ENCODE results near the gene BMP7.

BMP7 gene

DNA sequence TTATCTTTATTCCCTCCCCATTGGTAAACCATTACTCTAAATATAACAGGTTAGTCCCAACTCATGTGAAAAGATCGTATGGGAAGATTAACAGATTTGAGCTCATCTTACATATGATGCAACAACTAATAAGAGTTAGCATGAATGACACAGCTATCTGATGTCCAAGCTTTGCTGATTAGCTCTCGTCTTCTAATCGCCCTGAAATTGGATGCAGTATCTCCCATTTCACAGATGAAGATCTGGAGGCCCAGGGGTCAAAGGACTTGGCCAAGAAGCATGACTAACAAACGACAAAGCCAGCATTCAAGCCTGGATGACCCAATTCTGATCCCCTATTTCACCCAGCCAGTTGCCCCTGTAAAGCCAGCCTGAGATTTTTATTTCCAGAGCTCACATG is 8.4 kb upstream of the BMP7 start:
- Histone ChIP-seq H2AFZ (ENCODE audit: insufficient read depth, low read length, poor library complexity) (no peak overlapping the region), H2BK12ac (ENCODE audit: low read length) (no peak overlapping the region), H3K79me2 (ENCODE audit: control insufficient read depth, insufficient read depth, low read length, poor library complexity) (no peaks in the 10 kb centered on the region), H3K9me3 (ENCODE audit: insufficient read depth, low read depth, low read length) (no peaks in the 10 kb centered on the region), H3K9ac (ENCODE audit: low read length) (no peak overlapping the region), H3K23ac (ENCODE audit: low read length) (no peak overlapping the region), H3K27ac (ENCODE audit: low read depth, low read length) (no peak overlapping the region), H3K4ac (ENCODE audit: low read depth, low read length) (no peak overlapping the region), H3K79me1 (ENCODE audit: low read length) (no peaks in the 10 kb centered on the region), H3K4me3 (ENCODE audit: low read depth, low read length) (no peak overlapping the region), H2BK120ac (ENCODE audit: insufficient read depth, low read length, poor library complexity) (no peak overlapping the region), H3K18ac (ENCODE audit: low read length) (no peak overlapping the region), H4K8ac (ENCODE audit: low read depth, low read length) (no peak overlapping the region), H4K12ac (ENCODE audit: low read depth, low read length) (no peak overlapping the region), H2AK5ac (ENCODE audit: low read length) (no peak overlapping the region), H4K91ac (ENCODE audit: low read depth, low read length) (no peak overlapping the region), H2BK5ac (ENCODE audit: low read depth, low read length, poor library complexity) (no peak overlapping the region), H3K27me3 (ENCODE audit: insufficient read depth, low read length) (no peaks in the 10 kb centered on the region), H3K14ac (ENCODE audit: low read length) (no peak overlapping the region), H3K4me1 (ENCODE audit: control insufficient read depth in 1 of 2, insufficient read depth in 2 of 2, low read length in 2 of 2) (peaks cover 4 to 10% of the 10 kb centered on the region in 2 experiments), H3K36me3 (ENCODE audit: control insufficient read depth in 1 of 2, insufficient read depth in 2 of 2, low read length in 2 of 2) (no peaks in the 10 kb centered on the region), H3K4me2 (ENCODE audit: low read length) (no peak overlapping the region)
- DNase-seq: no peak
- WGBS (ENCODE audit: extremely low coverage, insufficient coverage, insufficient read length): no CpG with 5 or more reads among the region's 4 CpGs

DNA sequence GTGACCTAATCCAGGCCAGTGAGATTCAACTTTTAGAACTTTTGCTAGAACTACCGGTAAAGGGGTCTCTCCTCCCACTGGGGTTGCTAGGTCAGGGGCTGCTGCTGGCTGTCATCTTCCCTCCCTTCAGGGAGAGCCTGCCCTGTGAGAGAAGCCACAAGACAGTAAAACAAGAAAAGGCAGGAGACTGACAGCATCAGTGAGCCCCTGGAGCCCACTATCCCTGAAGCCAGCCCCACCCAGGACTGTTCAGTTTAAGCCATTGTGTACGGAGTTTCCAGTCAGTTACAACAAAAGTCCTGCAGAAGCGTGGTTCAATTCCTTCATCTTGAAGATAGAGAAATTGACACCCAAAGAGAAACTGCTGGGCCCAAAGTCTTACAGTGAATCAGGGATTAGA is 7.9 kb upstream of the BMP7 start:
- no peaks in the 10 kb centered on the region for H3K36me3 ChIP-seq (ENCODE audit: control insufficient read depth in 1 of 2, insufficient read depth in 2 of 2, low read length in 2 of 2)
- H3K18ac ChIP-seq (ENCODE audit: low read length): no peak overlapping the region
- H2BK120ac ChIP-seq (ENCODE audit: insufficient read depth, low read length, poor library complexity): no peak overlapping the region
- peak overlapping the region; percentile 6 for H4K91ac ChIP-seq (ENCODE audit: low read depth, low read length)
- no peak overlapping the region for H4K8ac ChIP-seq (ENCODE audit: low read depth, low read length)
- no peak overlapping the region for H3K27ac ChIP-seq (ENCODE audit: low read depth, low read length)
- no peak for DNase-seq
- H3K4ac ChIP-seq (ENCODE audit: low read depth, low read length): no peak overlapping the region
- no peak overlapping the region for H2AK5ac ChIP-seq (ENCODE audit: low read length)
- no peak overlapping the region for H3K4me3 ChIP-seq (ENCODE audit: low read depth, low read length)
- H3K27me3 ChIP-seq (ENCODE audit: insufficient read depth, low read length): no peaks in the 10 kb centered on the region
- no peak overlapping the region for H3K4me2 ChIP-seq (ENCODE audit: low read length)
- H4K12ac ChIP-seq (ENCODE audit: low read depth, low read length): no peak overlapping the region
- no CpG with 5 or more reads among the region's 3 CpGs for WGBS (ENCODE audit: extremely low coverage, insufficient coverage, insufficient read length)
- no peak overlapping the region for H3K9ac ChIP-seq (ENCODE audit: low read length)
- H2BK12ac ChIP-seq (ENCODE audit: low read length): no peak overlapping the region
- H3K23ac ChIP-seq (ENCODE audit: low read length): no peak overlapping the region
- no peak overlapping the region for H2BK5ac ChIP-seq (ENCODE audit: low read depth, low read length, poor library complexity)
- no peak overlapping the region for H3K14ac ChIP-seq (ENCODE audit: low read length)
- peaks cover 4 to 8% of the 10 kb centered on the region in 2 experiments for H3K4me1 ChIP-seq (ENCODE audit: control insufficient read depth in 1 of 2, insufficient read depth in 2 of 2, low read length in 2 of 2)
- H3K79me2 ChIP-seq (ENCODE audit: control insufficient read depth, insufficient read depth, low read length, poor library complexity): no peaks in the 10 kb centered on the region
- H3K9me3 ChIP-seq (ENCODE audit: insufficient read depth, low read depth, low read length): no peaks in the 10 kb centered on the region
- H3K79me1 ChIP-seq (ENCODE audit: low read length): no peaks in the 10 kb centered on the region
- H2AFZ ChIP-seq (ENCODE audit: insufficient read depth, low read length, poor library complexity): no peak overlapping the region

DNA sequence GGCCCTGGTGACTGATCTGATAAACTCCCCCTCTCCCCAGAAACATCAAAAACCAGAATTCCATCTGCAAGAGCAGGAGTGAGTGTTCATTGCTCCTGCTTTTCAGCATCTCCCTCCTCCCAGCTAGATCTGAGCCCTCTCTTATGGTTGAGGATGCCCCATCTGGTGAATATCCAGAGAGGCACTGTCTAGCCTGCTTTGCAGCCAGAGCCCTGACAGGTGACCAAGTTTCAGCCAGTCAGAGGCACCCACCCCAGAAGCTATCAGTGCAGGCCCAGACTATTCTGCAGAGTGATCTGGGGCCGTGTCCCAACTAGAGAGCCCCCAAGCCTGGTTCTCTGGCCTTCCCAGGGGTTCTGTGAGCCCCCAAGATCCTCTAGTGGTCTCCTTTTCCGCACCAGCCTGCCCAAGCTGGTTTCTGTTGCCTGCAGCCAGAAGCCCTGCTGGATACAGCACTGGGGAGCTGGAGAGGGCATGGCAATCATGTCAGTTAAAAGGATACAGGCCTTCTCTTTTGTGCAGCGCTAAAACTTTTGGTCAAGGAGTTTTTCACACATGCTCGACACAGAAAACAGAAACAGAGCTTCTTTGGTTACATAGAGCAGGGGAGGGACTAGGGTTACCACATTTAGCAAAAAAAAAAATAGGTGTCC is 6.6 kb upstream of the BMP7 start:
- DNase-seq: no peak
- no peak overlapping the region for H4K12ac ChIP-seq (ENCODE audit: low read depth, low read length)
- H3K18ac ChIP-seq (ENCODE audit: low read length): no peak overlapping the region

DNA sequence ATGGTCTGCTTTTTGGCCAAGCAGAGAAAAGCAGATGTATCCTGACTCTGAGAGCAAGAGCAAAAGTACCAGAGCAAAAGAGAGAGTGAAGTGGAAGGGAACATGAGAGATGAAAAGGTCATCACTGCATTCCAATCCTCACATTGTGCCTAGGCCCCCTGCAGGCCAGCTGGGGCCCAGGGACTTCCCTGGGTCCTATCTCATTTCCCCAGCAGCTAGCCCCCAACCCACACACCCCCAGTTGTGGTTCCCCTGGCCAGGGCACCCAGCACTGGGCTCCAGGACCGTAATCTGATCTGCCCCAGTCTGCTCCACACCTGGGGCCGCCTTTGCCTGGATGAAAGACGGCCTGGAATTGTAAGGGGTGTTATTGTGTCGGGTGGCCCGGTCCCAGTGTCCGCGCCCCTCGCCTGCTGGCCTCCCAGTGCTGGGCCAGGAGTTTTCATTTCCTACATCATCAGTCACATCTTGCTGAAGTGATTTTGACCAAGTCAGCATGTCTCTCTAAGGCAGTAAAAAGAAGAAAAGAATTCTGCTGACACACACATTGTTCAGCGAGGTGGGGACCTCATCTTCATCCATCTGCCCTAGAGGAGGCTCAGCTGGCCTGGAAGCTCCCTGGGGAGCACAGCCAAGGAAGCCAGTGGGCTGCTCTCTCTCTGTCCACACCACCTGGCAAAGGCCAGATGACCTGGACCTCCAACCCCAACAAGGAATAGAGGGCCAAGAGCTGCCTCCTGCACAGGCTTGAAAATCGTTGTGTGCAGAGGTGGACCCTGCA is 4.0 kb upstream of the BMP7 start:
- no peak overlapping the region for H3K23ac ChIP-seq (ENCODE audit: low read length)
- no peak overlapping the region for H2BK12ac ChIP-seq (ENCODE audit: low read length)
- H3K36me3 ChIP-seq (ENCODE audit: control insufficient read depth in 1 of 2, insufficient read depth in 2 of 2, low read length in 2 of 2): no peaks in the 10 kb centered on the region
- no peak overlapping the region for H2AK5ac ChIP-seq (ENCODE audit: low read length)
- H3K14ac ChIP-seq (ENCODE audit: low read length): no peak overlapping the region
- H3K27me3 ChIP-seq (ENCODE audit: insufficient read depth, low read length): peaks cover 17% of the 10 kb centered on the region
- H2AFZ ChIP-seq (ENCODE audit: insufficient read depth, low read length, poor library complexity): no peak overlapping the region
- H3K4me3 ChIP-seq (ENCODE audit: low read depth, low read length): no peak overlapping the region
- H3K79me2 ChIP-seq (ENCODE audit: control insufficient read depth, insufficient read depth, low read length, poor library complexity): peaks cover under 1% of the 10 kb centered on the region
- no peak overlapping the region for H4K12ac ChIP-seq (ENCODE audit: low read depth, low read length)
- no peak overlapping the region for H3K9ac ChIP-seq (ENCODE audit: low read length)
- no peak overlapping the region for H3K4me2 ChIP-seq (ENCODE audit: low read length)
- H4K91ac ChIP-seq (ENCODE audit: low read depth, low read length): no peak overlapping the region
- no CpG with 5 or more reads among the region's 10 CpGs for WGBS (ENCODE audit: extremely low coverage, insufficient coverage, insufficient read length)
- H2BK5ac ChIP-seq (ENCODE audit: low read depth, low read length, poor library complexity): no peak overlapping the region
- H3K4ac ChIP-seq (ENCODE audit: low read depth, low read length): no peak overlapping the region
- H3K4me1 ChIP-seq (ENCODE audit: control insufficient read depth in 1 of 2, insufficient read depth in 2 of 2, low read length in 2 of 2): peaks cover 6 to 11% of the 10 kb centered on the region in 2 experiments
- H3K9me3 ChIP-seq (ENCODE audit: insufficient read depth, low read depth, low read length): no peaks in the 10 kb centered on the region
- no peak overlapping the region for H4K8ac ChIP-seq (ENCODE audit: low read depth, low read length)
- H3K18ac ChIP-seq (ENCODE audit: low read length): no peak overlapping the region
- DNase-seq: no peak
- H3K79me1 ChIP-seq (ENCODE audit: low read length): no peaks in the 10 kb centered on the region
- no peak overlapping the region for H2BK120ac ChIP-seq (ENCODE audit: insufficient read depth, low read length, poor library complexity)
- no peak overlapping the region for H3K27ac ChIP-seq (ENCODE audit: low read depth, low read length)

More for the DNA sequence above, 6.6 kb upstream of the BMP7 start:
- Histone ChIP-seq H3K9ac (ENCODE audit: low read length) (no peak overlapping the region), H2BK5ac (ENCODE audit: low read depth, low read length, poor library complexity) (no peak overlapping the region), H3K4me1 (ENCODE audit: control insufficient read depth in 1 of 2, insufficient read depth in 2 of 2, low read length in 2 of 2) (peaks cover 4 to 8% of the 10 kb centered on the region in 2 experiments), H3K79me2 (ENCODE audit: control insufficient read depth, insufficient read depth, low read length, poor library complexity) (no peaks in the 10 kb centered on the region), H2AFZ (ENCODE audit: insufficient read depth, low read length, poor library complexity) (no peak overlapping the region), H3K79me1 (ENCODE audit: low read length) (no peaks in the 10 kb centered on the region), H3K27ac (ENCODE audit: low read depth, low read length) (no peak overlapping the region), H3K4ac (ENCODE audit: low read depth, low read length) (no peak overlapping the region), H2BK120ac (ENCODE audit: insufficient read depth, low read length, poor library complexity) (no peak overlapping the region), H2BK12ac (ENCODE audit: low read length) (no peak overlapping the region), H3K4me2 (ENCODE audit: low read length) (no peak overlapping the region), H3K9me3 (ENCODE audit: insufficient read depth, low read depth, low read length) (no peaks in the 10 kb centered on the region), H3K14ac (ENCODE audit: low read length) (no peak overlapping the region), H2AK5ac (ENCODE audit: low read length) (no peak overlapping the region), H3K27me3 (ENCODE audit: insufficient read depth, low read length) (no peaks in the 10 kb centered on the region), H3K4me3 (ENCODE audit: low read depth, low read length) (no peak overlapping the region), H3K36me3 (ENCODE audit: control insufficient read depth in 1 of 2, insufficient read depth in 2 of 2, low read length in 2 of 2) (no peaks in the 10 kb centered on the region), H4K8ac (ENCODE audit: low read depth, low read length) (no peak overlapping the region), H4K91ac (ENCODE audit: low read depth, low read length) (no peak overlapping the region), H3K23ac (ENCODE audit: low read length) (no peak overlapping the region)
- no CpG with 5 or more reads among the region's 4 CpGs for WGBS (ENCODE audit: extremely low coverage, insufficient coverage, insufficient read length)
